Transverse colon (tissue), 4 donors: ENCODE data around the gene ARAP3.

ENCODE experiments used
- CTCF ChIP-seq, 5 experiments: fragments of 200-600 bp in 3 of 5; fragments of 450-650 bp in 2 of 5; sonication (generic) in 3 of 5; IDR thresholded peaks; 1 replicate in 2 of 5; 2 replicates in 3 of 5; pipeline ENCODE4 v1.5.1; 2016 to 2017; ENCODE audit warnings: antibody characterized with exemption in 5 of 5, inconsistent platforms in 3 of 5, mild to moderate bottlenecking in 2 of 5, moderate library complexity in 1 of 5
- EP300 ChIP-seq: sonication (generic); formaldehyde crosslinking; IDR thresholded peaks from one replicate; pipeline ENCODE4 v1.6.1; 2017; ENCODE audit warnings: antibody characterized with exemption, low read depth
- POLR2A ChIP-seq: fragments of 450-650 bp; IDR thresholded peaks from one replicate; pipeline ENCODE4 v1.6.1; 2016; ENCODE audit warnings: antibody characterized with exemption, mild to moderate bottlenecking, moderate library complexity
- POLR2AphosphoS5 ChIP-seq, 3 donors: sonication (generic); formaldehyde crosslinking; IDR thresholded peaks; one replicate each; pipeline ENCODE4 v1.6.1; 2016; ENCODE audit warnings: antibody characterized with exemption in 3 of 3

GRCh38 chr5:141638771-141639170, 43.3 kb downstream of the ARAP3 start:
- TF ChIP-seq POLR2AphosphoS5 (IDR thresholded peaks at IDR 0.05) (no peak), CTCF (IDR thresholded peaks at IDR 0.05) (no peak), POLR2A (no peak), EP300 (no peak)
